PC-9 (cell line): Measurements from ENCODE around the gene CARMIL3. TPM values are rescaled to one million over a fixed set of nuclear protein-coding genes. Genes with fewer than 3 reads are reported as not detected.

Experiments used
- BruUV-seq: library from RNA; stranded (reverse); fragments of 400-500 nt; replicated peaks from 2 replicates; lab custom pipeline; 2021; lab: Mats Ljungman, UMichigan
- CTCF ChIA-PET: fragments of 300-600 bp; sonication (Branson Sonifier 250); formaldehyde crosslinking; loops from one replicate; lab custom pipeline; 2022; ENCODE audit warnings: antibody characterized with exemption; lab: Charles Lee
- POLR2A ChIA-PET: fragments of 300-600 bp; sonication (Branson Sonifier 250); formaldehyde crosslinking; loops from one replicate; lab custom pipeline; 2022; ENCODE audit warnings: antibody characterized with exemption; ENCODE audit not compliant: unreplicated experiment; lab: Charles Lee
- DNase-seq, 2 experiments: peaks; one replicate each; pipeline versions ENCODE4 v3.0.0 to v3.0.0-alpha.2; 2015 to 2022; ENCODE audit warnings: mixed read lengths in 1 of 2
- H2AFZ ChIP-seq: fragments of 200-600 bp; sonication (generic); 2 replicates; pipeline ENCODE4 v1.8.1; 2017; ENCODE audit warnings: antibody characterized with exemption
- H3F3A ChIP-seq: fragments of 200-600 bp; sonication (generic); 2 replicates; pipeline ENCODE4 v1.8.1; 2017; ENCODE audit warnings: antibody characterized with exemption, mild to moderate bottlenecking, low read depth; ENCODE audit not compliant: insufficient read depth
- H3K27ac ChIP-seq: fragments of 200-600 bp; sonication (generic); 2 replicates; pipeline ENCODE4 v1.6.1; 2016; ENCODE audit warnings: mixed run types
- H3K27me3 ChIP-seq: fragments of 200-600 bp; sonication (generic); 2 replicates; pipeline ENCODE4 v1.6.1; 2016; ENCODE audit warnings: low read depth, mixed run types; ENCODE audit not compliant: insufficient read depth
- H3K36me3 ChIP-seq: fragments of 200-600 bp; sonication (generic); 2 replicates; pipeline ENCODE4 v1.6.1; 2016; ENCODE audit warnings: low read depth, mixed run types
- H3K4me1 ChIP-seq: fragments of 200-600 bp; sonication (generic); replicated peaks from 2 replicates; pipeline ENCODE4 v1.6.1; 2016; ENCODE audit warnings: mixed run types; ENCODE audit not compliant: insufficient read depth
- H3K4me2 ChIP-seq: fragments of 200-600 bp; sonication (generic); 2 replicates; pipeline ENCODE4 v1.6.1; 2017; ENCODE audit warnings: mixed run types
- H3K4me3 ChIP-seq: fragments of 200-600 bp; sonication (generic); 2 replicates; pipeline ENCODE4 v1.6.1; 2016; ENCODE audit warnings: mixed run types
- H3K79me2 ChIP-seq: fragments of 200-600 bp; sonication (generic); 2 replicates; pipeline ENCODE4 v1.6.1; 2017; ENCODE audit warnings: low read depth, mixed run types
- H3K9me2 ChIP-seq: fragments of 200-600 bp; sonication (generic); 2 replicates; pipeline ENCODE4 v1.8.1; 2017; ENCODE audit warnings: mild to moderate bottlenecking; ENCODE audit not compliant: insufficient read depth
- H3K9me3 ChIP-seq: fragments of 200-600 bp; sonication (generic); 2 replicates; pipeline ENCODE4 v1.8.1; 2016; ENCODE audit warnings: low read depth; ENCODE audit not compliant: insufficient read depth
- H4K20me1 ChIP-seq: fragments of 200-600 bp; sonication (generic); 2 replicates; pipeline ENCODE4 v1.8.1; 2017; ENCODE audit not compliant: insufficient read depth
- EZH2 ChIP-seq: fragments of 200-600 bp; sonication (generic); IDR thresholded peaks from 2 replicates; pipeline ENCODE4 v1.8.0; 2017; ENCODE audit warnings: antibody characterized with exemption, low read depth
- intact Hi-C: fragments of 100-400 bp; cut with micrococcal nuclease; formaldehyde crosslinking; loops from one replicate; pipeline ENCODE4 v1.10.0; 2022; ENCODE audit not compliant: unreplicated experiment
- total RNA-seq: library from RNA; stranded (reverse); gene quantifications from 2 replicates; pipeline ENCODE4 v1.2.3, GENCODE V29; 2021
- TF ChIP-seq, protein P1 (sequence below): fragments of 200-600 bp; sonication (generic); conservative IDR thresholded peaks from 2 replicates; pipeline ENCODE4 v1.6.1; 2017; ENCODE audit warnings: mixed run types, antibody characterized with exemption, mild to moderate bottlenecking, moderate library complexity

CARMIL3 gene
- total RNA-seq, 1 experiment from 2014 or later: not detected

- BruUV-seq: no TSS peak
- H3K27ac ChIP-seq: no peak within 1 kb of the TSS
- intact Hi-C loops: no loop called here
- no peaks in the 10 kb centered on the region for H3K9me3 ChIP-seq
- CTCF ChIA-PET: no interaction called here
- H3K4me1 ChIP-seq: no peaks in the 10 kb centered on the region
- H3K36me3 ChIP-seq: no peaks in the 10 kb centered on the region
- H3F3A ChIP-seq: no peaks in the 10 kb centered on the region
- no peaks in the 10 kb centered on the region for H3K79me2 ChIP-seq
- H3K4me2 ChIP-seq: no peak within 1 kb of the TSS
- peaks cover 13% of the 10 kb centered on the region for H3K27me3 ChIP-seq
- no peaks in the 10 kb centered on the region for H3K9me2 ChIP-seq
- H2AFZ ChIP-seq: no peak within 1 kb of the TSS
- TF ChIP-seq, protein P1, sequence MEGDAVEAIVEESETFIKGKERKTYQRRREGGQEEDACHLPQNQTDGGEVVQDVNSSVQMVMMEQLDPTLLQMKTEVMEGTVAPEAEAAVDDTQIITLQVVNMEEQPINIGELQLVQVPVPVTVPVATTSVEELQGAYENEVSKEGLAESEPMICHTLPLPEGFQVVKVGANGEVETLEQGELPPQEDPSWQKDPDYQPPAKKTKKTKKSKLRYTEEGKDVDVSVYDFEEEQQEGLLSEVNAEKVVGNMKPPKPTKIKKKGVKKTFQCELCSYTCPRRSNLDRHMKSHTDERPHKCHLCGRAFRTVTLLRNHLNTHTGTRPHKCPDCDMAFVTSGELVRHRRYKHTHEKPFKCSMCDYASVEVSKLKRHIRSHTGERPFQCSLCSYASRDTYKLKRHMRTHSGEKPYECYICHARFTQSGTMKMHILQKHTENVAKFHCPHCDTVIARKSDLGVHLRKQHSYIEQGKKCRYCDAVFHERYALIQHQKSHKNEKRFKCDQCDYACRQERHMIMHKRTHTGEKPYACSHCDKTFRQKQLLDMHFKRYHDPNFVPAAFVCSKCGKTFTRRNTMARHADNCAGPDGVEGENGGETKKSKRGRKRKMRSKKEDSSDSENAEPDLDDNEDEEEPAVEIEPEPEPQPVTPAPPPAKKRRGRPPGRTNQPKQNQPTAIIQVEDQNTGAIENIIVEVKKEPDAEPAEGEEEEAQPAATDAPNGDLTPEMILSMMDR: no peak
- no peak for TF ChIP-seq EZH2
- no peaks in the 10 kb centered on the region for H4K20me1 ChIP-seq
- POLR2A ChIA-PET: no interaction called here
- DNase-seq: no peak
- H3K4me3 ChIP-seq: no peak within 1 kb of the TSS
Measured at GRCh38 chr14:24071144-24071697, 19.4 kb downstream of the CARMIL3 start, which contains the start of gene CPNE6. Gene CPNE6 (plus strand): TSS chr14:24071562. CDS start chr14:24072937, 1,375 bp downstream.

DNA sequence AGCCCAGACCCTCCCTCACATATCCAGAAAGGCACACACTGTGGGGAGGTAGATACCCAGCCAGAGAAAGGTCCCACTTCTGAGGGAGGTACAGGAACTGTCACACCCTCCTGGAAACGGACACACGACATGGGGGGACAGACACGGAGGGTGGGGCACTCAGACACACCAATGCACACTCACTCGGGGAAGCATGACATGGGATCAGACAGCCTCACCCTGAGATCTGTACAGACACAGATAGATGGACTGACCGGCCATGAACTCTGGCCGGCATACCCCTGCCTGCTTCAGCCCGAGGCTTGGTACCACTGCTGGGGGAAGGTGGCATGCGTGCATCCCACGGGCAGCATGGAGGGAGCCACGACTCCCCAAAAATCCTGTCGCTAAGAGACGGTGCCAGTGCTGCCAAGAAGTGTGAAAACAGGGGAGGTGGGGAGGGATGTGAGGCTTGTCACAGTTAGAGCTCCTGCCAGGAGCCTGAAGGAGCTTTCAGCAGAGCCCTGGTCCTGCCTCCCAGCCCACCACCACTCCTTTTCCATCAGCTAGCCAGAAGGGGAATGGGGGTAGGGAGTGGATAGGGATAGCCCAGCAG lies 20.1 kb downstream of the CARMIL3 start:
- CTCF ChIA-PET: no interaction called here
- intact Hi-C loops: no loop called here
- peaks cover 13% of the 10 kb centered on the region for H3K27me3 ChIP-seq
- H3K27ac ChIP-seq: no peak overlapping the region
- no peaks in the 10 kb centered on the region for H3K9me3 ChIP-seq
- no peaks in the 10 kb centered on the region for H3K36me3 ChIP-seq
- no TSS peak for BruUV-seq
- TF ChIP-seq EZH2: no peak
- TF ChIP-seq, protein P1: no peak
- H3K4me3 ChIP-seq: no peak overlapping the region
- no peaks in the 10 kb centered on the region for H4K20me1 ChIP-seq
- no peaks in the 10 kb centered on the region for H3K4me1 ChIP-seq
- H2AFZ ChIP-seq: no peak overlapping the region
- H3F3A ChIP-seq: no peaks in the 10 kb centered on the region
- H3K79me2 ChIP-seq: no peaks in the 10 kb centered on the region
- H3K4me2 ChIP-seq: no peak overlapping the region
- H3K9me2 ChIP-seq: no peaks in the 10 kb centered on the region
- DNase-seq: no peak
- POLR2A ChIA-PET: no interaction called here

DNA sequence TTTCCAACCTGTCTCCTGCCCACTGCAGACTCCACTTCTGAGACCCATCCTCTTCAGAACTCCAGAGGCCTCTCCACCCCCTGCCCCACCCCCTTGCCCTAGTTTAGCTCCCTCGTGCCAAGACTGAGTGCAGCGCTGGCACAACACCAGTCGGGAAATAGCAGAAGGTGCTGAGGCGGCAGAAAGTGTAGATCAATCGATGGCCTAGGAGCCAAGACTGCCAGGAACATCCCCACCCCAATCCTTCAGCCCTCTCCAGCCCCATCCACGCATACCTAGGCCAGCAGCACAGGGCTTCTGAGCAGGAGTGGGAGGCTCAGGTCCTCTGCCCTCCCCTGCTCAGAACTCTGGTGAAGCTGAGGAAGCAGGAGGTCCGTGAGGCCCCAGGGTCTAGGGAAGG lies 20.6 kb downstream of the CARMIL3 start:
- Histone ChIP-seq H3K4me2 (no peak overlapping the region), H3K36me3 (no peaks in the 10 kb centered on the region), H3K9me2 (no peaks in the 10 kb centered on the region), H3K9me3 (no peaks in the 10 kb centered on the region), H4K20me1 (no peaks in the 10 kb centered on the region), H3K4me3 (no peak overlapping the region), H3K27me3 (peaks cover 13% of the 10 kb centered on the region), H3K27ac (no peak overlapping the region), H3F3A (no peaks in the 10 kb centered on the region), H2AFZ (no peak overlapping the region), H3K4me1 (no peaks in the 10 kb centered on the region), H3K79me2 (no peaks in the 10 kb centered on the region)
- POLR2A ChIA-PET: no interaction called here
- CTCF ChIA-PET: no interaction called here
- intact Hi-C loops: no loop called here
- no peak for TF ChIP-seq EZH2
- TF ChIP-seq, protein P1: no peak
- no TSS peak for BruUV-seq
- DNase-seq: no peak
